Fibroblast of lung (primary cell): ENCODE results near the gene CRYAB.

Experiments
- CTCF ChIP-seq, 2 donors: IDR thresholded peaks in 1 of 2; conservative IDR thresholded peaks in 1 of 2; 1 replicate in 1 of 2; 2 replicates in 1 of 2; pipeline ENCODE4 v1.5.1; 2011 to 2012; ENCODE audit warnings: low read length in 2 of 2, control low read depth in 1 of 2, inconsistent platforms in 1 of 2, low read depth in 1 of 2, mild to moderate bottlenecking in 1 of 2
- EZH2 ChIP-seq: IDR thresholded peaks from 2 replicates; pipeline ENCODE4 v1.5.1; 2012; ENCODE audit warnings: low read length, control low read depth, mild to moderate bottlenecking; ENCODE audit errors: missing control alignments

- TF ChIP-seq CTCF (conservative IDR thresholded peaks at IDR 0.05 in 1 of 2, IDR thresholded peaks at IDR 0.05 in 1 of 2; ENCODE audit: low read depth in 1 of 2, low read length in 2 of 2) (no peak), EZH2 (no peak)
Observed at GRCh38 chr11:111909378-111909777, 2.2 kb downstream of the CRYAB start.
